Measurements from ENCODE around the gene F11.
"Not testable (repeated sequence)": the region's sequence is repeated elsewhere in the genome, so short reads cannot be mapped to it uniquely, and the experiment has no call there.

The F11 gene

DNA sequence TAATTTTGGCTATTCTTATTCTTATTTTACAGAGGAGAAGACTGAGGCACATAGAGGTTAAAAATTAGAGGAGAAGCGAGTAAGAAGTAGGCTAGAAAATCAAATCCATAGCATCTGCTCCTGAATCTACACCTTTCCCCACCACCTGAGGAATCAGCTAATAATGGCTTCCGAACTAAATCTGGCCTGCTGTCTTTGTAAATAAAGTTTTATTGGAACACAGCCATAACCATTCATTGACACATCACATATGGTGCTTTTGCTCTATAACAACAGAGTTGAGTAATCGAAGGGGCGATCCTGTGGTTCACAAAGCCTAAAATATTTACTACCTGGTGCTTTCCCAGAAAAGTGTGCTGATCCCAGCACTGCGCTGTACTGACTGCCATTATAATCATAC is 38.2 kb downstream of the F11 start:
- DNase-seq = no peak

GRCh38 chr4:186304866-186305505 is 39.0 kb downstream of the F11 start:
- no peak for DNase-seq

- DNase-seq = no peak
Observed at GRCh38 chr4:186307497-186307896, 41.5 kb downstream of the F11 start.

DNA sequence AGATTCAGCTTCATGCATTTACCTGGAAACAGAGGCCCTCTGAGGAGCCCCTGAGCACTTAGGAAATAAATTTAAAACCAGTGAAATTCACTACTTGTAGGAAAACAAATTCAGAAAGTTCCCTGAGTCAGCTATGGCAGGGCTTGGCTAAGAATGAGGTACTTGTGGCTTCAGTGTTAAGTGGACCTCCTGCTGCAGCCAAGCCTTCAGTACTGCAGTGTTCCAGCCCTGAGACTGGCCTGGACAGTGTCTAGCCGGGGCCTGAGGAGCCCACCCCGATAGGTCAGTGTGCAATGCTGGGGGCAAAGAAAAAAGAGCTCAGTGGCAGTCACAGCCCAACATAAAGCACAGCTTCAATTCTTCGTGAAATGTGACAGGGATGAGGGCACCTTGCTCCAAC is 41.9 kb downstream of the F11 start:
- no peak for DNase-seq

DNA sequence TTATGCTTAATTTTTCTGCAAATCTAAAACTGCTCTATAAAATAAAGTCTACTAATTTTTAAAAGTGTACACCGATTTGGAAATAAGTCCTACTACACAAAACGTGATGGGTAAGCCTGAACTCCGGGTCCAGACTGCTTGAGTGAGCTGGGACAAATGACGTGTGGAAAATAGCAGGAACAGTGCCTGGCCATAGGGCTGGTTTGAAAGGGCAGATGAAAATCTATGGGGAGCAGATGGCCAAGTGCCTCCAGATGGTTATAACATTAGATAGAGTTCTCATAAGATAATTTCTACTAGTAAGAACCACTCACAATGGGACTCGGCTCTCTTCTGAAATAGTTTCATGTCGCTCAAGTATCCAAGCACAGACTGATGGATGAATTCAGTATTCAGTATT is 52.5 kb downstream of the F11 start:
- no peak for DNase-seq

GRCh38 chr4:186324660-186325059 is 58.7 kb downstream of the F11 start:
- not testable (repeated sequence) for DNase-seq

- no peak for DNase-seq
Observed at GRCh38 chr4:186326391-186326790, 60.4 kb downstream of the F11 start.

- no peak for DNase-seq
Observed at GRCh38 chr4:186329372-186329771, 63.4 kb downstream of the F11 start.

DNA sequence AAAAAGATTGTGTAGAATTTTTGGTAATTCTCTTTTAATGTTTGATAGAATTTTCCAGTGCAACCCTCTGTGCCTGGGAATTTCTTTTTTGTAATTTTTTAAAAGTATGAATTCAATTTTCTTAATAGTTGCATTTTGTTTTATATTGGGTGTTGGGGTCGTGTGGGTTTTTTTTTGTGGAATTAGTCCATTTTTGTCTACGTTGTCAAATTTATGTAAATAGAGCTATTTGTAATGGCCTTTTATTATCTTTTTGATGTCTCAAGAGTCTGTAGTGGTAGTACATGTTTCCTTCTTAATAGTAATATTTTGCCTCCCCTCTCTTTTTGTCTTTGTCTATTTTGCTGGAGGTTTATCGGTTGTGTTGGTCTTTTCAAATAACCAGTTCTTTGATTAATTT is 64.4 kb downstream of the F11 start:
- DNase-seq = no peak

DNA sequence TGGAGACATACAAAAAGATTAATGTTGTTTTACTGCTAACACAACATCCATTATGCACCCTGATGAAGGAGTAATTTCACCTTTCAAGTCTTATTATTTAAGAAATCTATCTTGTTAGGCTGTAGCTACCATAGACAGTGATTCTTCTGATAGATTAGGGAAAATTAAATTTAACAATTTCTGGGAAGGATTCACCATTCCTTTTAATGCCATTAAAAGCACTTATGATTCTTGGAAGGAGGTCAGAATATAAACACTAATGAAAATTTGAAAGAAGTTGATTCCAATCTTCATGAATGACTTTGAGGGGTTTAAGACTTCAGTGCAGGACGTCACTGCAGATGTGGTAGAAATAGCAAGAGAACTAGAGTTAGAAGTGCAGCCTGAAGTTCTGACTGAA is 69.8 kb downstream of the F11 start:
- no peak for DNase-seq

Measured in stimulated activated CD4-positive, alpha-beta T cell treated with anti-CD3 and anti-CD28 coated beads, Interleukin-1b, Interleukin-23, amount 100 ng/mL, for 48 hours (primary cell).